K562 (cell line): ENCODE results near the gene TNN. TPM values are rescaled to one million over a fixed set of nuclear protein-coding genes. Genes with fewer than 3 reads are reported as not detected.

ENCODE experiments used
- BRF1 ChIP-seq: IDR thresholded peaks from 3 replicates; pipeline ENCODE4 v1.6.1; 2011; ENCODE audit warnings: borderline replicate concordance, mild to moderate bottlenecking; ENCODE audit not compliant: insufficient read length; ENCODE audit errors: extremely low read depth
- CREM ChIP-seq: IDR thresholded peaks from 2 replicates; pipeline ENCODE4 v1.6.1; 2014; ENCODE audit warnings: antibody characterized with exemption, low read depth
- DPF2 ChIP-seq: fragments of 450-650 bp; IDR thresholded peaks from 2 replicates; pipeline ENCODE4 v1.6.1; 2016
- EP300 ChIP-seq: IDR thresholded peaks from 2 replicates; pipeline ENCODE4 v1.6.1; 2012; ENCODE audit warnings: low read length, improper control_type of control experiment
- FOXJ2 ChIP-seq: fragments of 200-800 bp; sonication (Bioruptor generic); IDR thresholded peaks from 2 replicates; pipeline ENCODE4 v1.6.1; 2016; ENCODE audit warnings: missing genetic modification characterization, missing compliant biosample characterization
- GTF2E2 ChIP-seq: fragments of 200-800 bp; sonication (Bioruptor generic); IDR thresholded peaks from 2 replicates; pipeline ENCODE4 v1.6.1; 2016; ENCODE audit warnings: missing genetic modification characterization, missing compliant biosample characterization
- HES1 ChIP-seq: fragments of 450-650 bp; IDR thresholded peaks from 2 replicates; pipeline ENCODE4 v1.6.1; 2016; ENCODE audit warnings: low read depth, mild to moderate bottlenecking, moderate library complexity
- JUNB ChIP-seq: fragments of 450-650 bp; formaldehyde crosslinking; conservative IDR thresholded peaks from 2 replicates; pipeline ENCODE4 v1.4.0; 2020; ENCODE audit warnings: mild to moderate bottlenecking
- JUND ChIP-seq, 2 experiments: IDR thresholded peaks; 2 replicates in 1 of 2; 3 replicates in 1 of 2; pipeline ENCODE4 v1.6.1; 2011; ENCODE audit warnings: borderline replicate concordance in 2 of 2, low read depth in 2 of 2, low read length in 2 of 2, improper control_type of control experiment in 1 of 2, missing biosample characterization in 1 of 2, missing genetic modification characterization in 1 of 2, missing genetic modification reagents in 1 of 2
- KHSRP ChIP-seq: fragments of 450-650 bp; IDR thresholded peaks from 2 replicates; pipeline ENCODE4 v1.6.1; 2017
- MEF2D ChIP-seq: conservative IDR thresholded peaks from 2 replicates; pipeline ENCODE4 v1.6.1; 2016; ENCODE audit warnings: low read depth, missing genetic modification characterization, missing compliant biosample characterization
- MLLT1 ChIP-seq, 2 experiments: fragments of 450-650 bp; IDR thresholded peaks; 2 replicates each; pipeline ENCODE4 v1.6.1; 2016
- NCOA2 ChIP-seq, 2 experiments: fragments of 450-650 bp; IDR thresholded peaks; 2 replicates each; pipeline ENCODE4 v1.6.1; 2018; ENCODE audit warnings: mild to moderate bottlenecking in 2 of 2, moderate library complexity in 1 of 2; ENCODE audit not compliant: partially characterized antibody in 2 of 2
- PATZ1 ChIP-seq: fragments of 250-450 bp; sonication (Bioruptor Pico); IDR thresholded peaks from 2 replicates; pipeline ENCODE4 v1.5.0; 2020; ENCODE audit warnings: mild to moderate bottlenecking, borderline replicate concordance
- PURB ChIP-seq: sonication (generic); formaldehyde crosslinking; IDR thresholded peaks from 2 replicates; pipeline ENCODE4 v1.9.0; 2021; ENCODE audit warnings: low read depth, mild to moderate bottlenecking, missing genetic modification reagents
- RB1 ChIP-seq: fragments of 450-650 bp; IDR thresholded peaks from 2 replicates; pipeline ENCODE4 v1.6.1; 2017; ENCODE audit warnings: low read depth, mild to moderate bottlenecking
- RCOR1 ChIP-seq, 2 experiments: IDR thresholded peaks; 2 replicates each; pipeline ENCODE4 v1.6.1; 2012; ENCODE audit warnings: low read depth in 2 of 2, low read length in 2 of 2, borderline replicate concordance in 1 of 2, improper control_type of control experiment in 1 of 2
- RFX5 ChIP-seq: IDR thresholded peaks from 2 replicates; pipeline ENCODE4 v1.6.1; 2011; ENCODE audit warnings: low read depth, mild to moderate bottlenecking, improper control_type of control experiment, low read length
- XRCC3 ChIP-seq: fragments of 450-650 bp; IDR thresholded peaks from 2 replicates; pipeline ENCODE4 v1.6.1; 2017; ENCODE audit warnings: mild to moderate bottlenecking, moderate library complexity
- XRCC5 ChIP-seq: fragments of 200-400 bp; formaldehyde crosslinking; IDR thresholded peaks from 2 replicates; pipeline ENCODE4 v1.6.1; 2017; ENCODE audit warnings: low read depth, mild to moderate bottlenecking, low read length
- ZBTB43 ChIP-seq: sonication (generic); formaldehyde crosslinking; IDR thresholded peaks from 2 replicates; pipeline ENCODE4 v1.8.0; 2023; ENCODE audit warnings: mild to moderate bottlenecking, missing genetic modification reagents
- ZNF124 ChIP-seq: sonication (generic); formaldehyde crosslinking; IDR thresholded peaks from 2 replicates; pipeline ENCODE4 v1.8.1; 2022; ENCODE audit warnings: missing genetic modification reagents
- ZNF212 ChIP-seq: fragments of 450-650 bp; formaldehyde crosslinking; IDR thresholded peaks from 2 replicates; pipeline ENCODE4 v1.4.0; 2020; ENCODE audit warnings: mild to moderate bottlenecking
- ZNF23 ChIP-seq: fragments of 250-450 bp; sonication (Bioruptor Pico); IDR thresholded peaks from 2 replicates; pipeline ENCODE4 v1.4.0; 2020; ENCODE audit warnings: mild to moderate bottlenecking
- polyA plus RNA-seq, 8 experiments: library from polyadenylated mRNA; depleted of rRNA in 4 of 8; stranded (reverse) in 5 of 8; unstranded in 3 of 8; fragments of >200 nt; fragmentation: Nextera tagmentation in 2 of 8; fragmentation: Illumina TruSeq in 1 of 8; extraction: Ambion mirVana in 2 of 8; extraction: Trizol in 1 of 8; gene quantifications; 2 replicates each; pipeline versions ENCODE4 v1.2.1 to v1.2.3, GENCODE V29; 2011 to 2014; ENCODE audit warnings: inconsistent platforms in 1 of 8, missing spikeins in 1 of 8
- total RNA-seq, 7 experiments: library from RNA; depleted of rRNA in 6 of 7; stranded (reverse); fragments of >200 nt in 6 of 7; fragmentation: Illumina TruSeq in 2 of 7; extraction: Trizol in 2 of 7; gene quantifications; 2 replicates each; pipeline versions ENCODE4 v1.2.1 to v1.2.3, GENCODE V29; 2011 to 2021; ENCODE audit warnings: low replicate concordance in 1 of 7

The TNN gene
- total and polyA plus RNA-seq, 9 of the 15 experiments (the other 6 are each of a cell fraction or from before 2014, with no cell fraction given), result 0.01 to 0.09 (median 0.07) TPM; not detected in 4

DNA sequence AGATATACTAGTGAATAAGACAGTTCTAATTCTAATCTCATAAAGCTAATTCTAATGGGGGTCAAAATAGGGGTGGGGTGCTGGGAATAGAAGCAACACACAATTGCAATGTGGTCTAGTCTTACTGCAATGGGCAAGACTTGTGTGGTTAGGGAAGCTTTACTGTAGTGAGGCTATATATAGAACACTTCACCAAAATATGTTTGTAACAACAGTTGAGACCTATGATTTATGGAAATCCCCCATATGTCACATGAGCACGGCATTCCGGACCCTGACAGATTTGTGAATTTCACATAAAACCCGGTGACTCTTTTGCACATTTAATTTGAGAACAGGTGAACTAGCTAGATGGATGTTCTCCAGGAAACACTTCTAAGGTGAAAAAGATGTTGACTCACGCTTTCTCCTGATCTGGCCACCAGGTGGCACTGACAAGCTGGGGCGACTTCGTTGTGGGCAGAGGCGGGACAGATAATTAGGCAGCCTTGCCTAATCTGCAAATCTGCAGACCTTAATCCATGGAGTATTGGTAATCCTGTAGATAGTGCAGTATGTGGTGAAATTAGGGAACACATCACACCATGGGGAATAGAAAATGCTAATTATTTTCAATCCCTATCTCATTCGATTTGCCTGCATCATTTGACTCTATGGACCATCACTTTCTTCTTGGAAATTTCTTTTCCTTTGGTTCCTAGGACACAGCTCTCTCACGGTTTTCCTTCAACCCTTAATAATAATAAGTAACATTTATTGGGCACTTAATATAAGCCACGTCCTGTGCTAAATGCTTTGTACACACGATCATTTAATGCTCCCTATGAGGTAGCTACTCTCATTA, 87.2 kb downstream of the TNN start (continued):
- no peak for TF ChIP-seq GTF2E2 (tag)
- 0 out of 2 replicates have a peak, but pooled peaks have one; percentile 25 for TF ChIP-seq CREM
- TF ChIP-seq MLLT1 (IDR thresholded peaks at IDR 0.05), result no peak
- no peak for TF ChIP-seq XRCC3
- no peak for TF ChIP-seq EP300
- no peak for TF ChIP-seq ZBTB43 (CRISPR knock-in tag)
- TF ChIP-seq ZNF23 (CRISPR knock-in tag), result no peak
- TF ChIP-seq RFX5, result no peak
- TF ChIP-seq HES1, result no peak
- no peak for TF ChIP-seq BRF1
- no peak for TF ChIP-seq PATZ1
- TF ChIP-seq JUND (IDR thresholded peaks at IDR 0.05; ENCODE audit: borderline replicate concordance, low read depth, low read length), result peak; percentile 43; the same call in 1 of the 2 replicates
- TF ChIP-seq JUND (tag; IDR thresholded peaks at IDR 0.05; ENCODE audit: borderline replicate concordance, low read depth, low read length), result peak; percentile 39; the same call in 1 of the 3 replicates
- no peak for TF ChIP-seq KHSRP
- TF ChIP-seq DPF2, result no peak
- no peak for TF ChIP-seq FOXJ2 (tag)
- TF ChIP-seq RCOR1 (IDR thresholded peaks at IDR 0.05; ENCODE audit: borderline replicate concordance in 1 of 2, low read depth in 2 of 2, low read length in 2 of 2), result no peak
- no peak for TF ChIP-seq ZNF124 (CRISPR knock-in tag)
- TF ChIP-seq NCOA2 (IDR thresholded peaks at IDR 0.05; ENCODE audit: partially characterized antibody in 2 of 2), result no peak
- TF ChIP-seq ZNF212 (CRISPR knock-in tag), result 0 out of 2 replicates have a peak, but pooled peaks have one; percentile 26
- peak; percentile 39; the same call in 1 of the 2 replicates for TF ChIP-seq XRCC5
- TF ChIP-seq JUNB (CRISPR knock-in tag), result no peak
- TF ChIP-seq PURB, result no peak
- TF ChIP-seq MEF2D, result no peak
- peak; percentile 66; the same call in 1 of the 2 replicates for TF ChIP-seq RB1
